Measurements from ENCODE around the gene RPP25.

Gene RPP25

GRCh38 chr15:74955796-74956647, 550 bp downstream of the RPP25 start:
- ChIA-PET CTCF (interaction anchor here (0.9 to 4.4 kb wide), 7 partner anchors 10 to 322 kb away, joined by 3 to 33 read pairs (median 4); no protein-coding TSS in a partner anchor), POLR2A (interaction anchor here (0.9 kb wide), 1 partner anchor 179 kb away, joined by 4 read pairs; no protein-coding TSS in a partner anchor)
- DNase-seq (ENCODE audit: extremely low spot score): peak; percentile 73
- TF ChIP-seq CTCF (IDR thresholded peaks at IDR 0.05; ENCODE audit: control extremely low read depth, extremely low read depth, low read depth, missing control alignments): peak; percentile 41

DNA sequence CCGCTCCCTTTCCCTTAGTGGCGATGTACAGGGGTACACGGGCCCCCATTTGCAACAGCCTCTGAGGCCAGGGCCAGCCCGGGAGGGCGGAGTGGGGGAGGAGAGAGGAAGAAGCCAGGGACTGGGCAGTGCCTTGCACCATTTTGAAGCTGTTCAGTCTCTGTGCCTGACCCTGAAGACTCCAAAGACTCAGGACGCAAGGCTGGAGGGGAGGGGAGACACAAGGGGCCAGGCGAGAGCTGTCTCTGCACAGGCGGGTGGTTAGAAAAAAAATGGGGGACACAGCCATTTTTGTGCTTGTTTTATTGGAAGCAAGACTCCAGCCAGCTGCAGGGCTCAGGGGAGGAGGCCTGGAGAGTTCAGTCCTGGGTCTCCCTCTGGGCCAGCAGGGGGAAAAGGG, 1.6 kb downstream of the RPP25 start:
- POLR2A ChIA-PET: no interaction called here
- CTCF ChIA-PET: interaction anchor here (0.9 to 4.4 kb wide), 5 partner anchors 14 to 321 kb away, joined by 3 to 33 read pairs (median 6); no protein-coding TSS in a partner anchor
- no peak for DNase-seq (ENCODE audit: extremely low spot score)
- no peak for TF ChIP-seq CTCF (IDR thresholded peaks at IDR 0.05; ENCODE audit: control extremely low read depth, extremely low read depth, low read depth, missing control alignments)

DNA sequence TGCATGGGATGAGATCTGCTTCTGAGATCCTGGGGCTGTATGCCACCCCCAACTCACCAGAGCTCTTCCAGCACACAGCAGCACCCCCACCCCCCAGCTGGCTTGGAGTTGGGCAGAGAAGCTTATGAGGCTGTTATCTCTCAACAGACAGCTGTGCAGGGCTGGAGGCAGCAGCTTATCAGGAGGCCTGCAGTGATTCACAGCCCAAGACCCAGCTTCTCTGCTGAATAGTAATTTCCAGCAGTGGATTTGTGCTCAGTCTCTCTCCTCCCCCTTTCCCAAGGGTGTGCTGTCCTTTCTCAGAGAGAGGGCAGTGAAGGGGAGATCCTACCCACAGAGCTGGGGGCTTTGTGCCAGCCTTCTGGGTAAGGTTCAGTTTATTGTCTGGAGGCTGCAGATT, 2.1 kb downstream of the RPP25 start:
- TF ChIP-seq CTCF (IDR thresholded peaks at IDR 0.05; ENCODE audit: control extremely low read depth, extremely low read depth, low read depth, missing control alignments): no peak
- DNase-seq (ENCODE audit: extremely low spot score): no peak
- ChIA-PET POLR2A (interaction anchor here (0.6 kb wide), 1 partner anchor 268 kb away, joined by 5 read pairs; no protein-coding TSS in a partner anchor), CTCF (interaction anchor here (0.9 to 6.6 kb wide), 5 partner anchors 7 to 185 kb away, joined by 3 to 53 read pairs (median 6); no protein-coding TSS in a partner anchor)

DNA sequence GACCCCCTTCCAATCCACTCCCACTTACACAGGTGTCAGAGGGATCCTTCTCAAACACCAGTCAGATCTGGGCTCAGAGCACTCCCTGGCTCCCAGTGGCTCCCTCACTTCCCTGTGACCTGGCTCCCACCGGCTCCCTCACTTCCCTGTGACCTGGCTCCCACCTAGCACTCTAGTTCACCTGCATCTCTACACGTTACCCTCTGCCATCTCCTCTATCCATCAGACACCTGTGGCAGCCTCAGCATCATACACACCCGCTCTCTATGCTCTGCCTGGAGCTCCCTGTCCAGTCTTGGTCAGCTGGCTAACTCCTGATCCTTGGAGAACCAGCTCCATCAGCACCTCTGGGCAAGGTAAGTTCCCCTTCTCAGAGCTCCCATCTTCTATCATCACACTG, 5.6 kb downstream of the RPP25 start:
- POLR2A ChIA-PET: no interaction called here
- CTCF ChIA-PET: interaction anchor here (0.6 to 12.6 kb wide), 38 partner anchors 10 to 578 kb away, joined by 3 to 200 read pairs (median 5); partner anchors contain the start of genes COX5A, FAM219B and SCAMP5
- no peak for TF ChIP-seq CTCF (IDR thresholded peaks at IDR 0.05; ENCODE audit: control extremely low read depth, extremely low read depth, low read depth, missing control alignments)

DNA sequence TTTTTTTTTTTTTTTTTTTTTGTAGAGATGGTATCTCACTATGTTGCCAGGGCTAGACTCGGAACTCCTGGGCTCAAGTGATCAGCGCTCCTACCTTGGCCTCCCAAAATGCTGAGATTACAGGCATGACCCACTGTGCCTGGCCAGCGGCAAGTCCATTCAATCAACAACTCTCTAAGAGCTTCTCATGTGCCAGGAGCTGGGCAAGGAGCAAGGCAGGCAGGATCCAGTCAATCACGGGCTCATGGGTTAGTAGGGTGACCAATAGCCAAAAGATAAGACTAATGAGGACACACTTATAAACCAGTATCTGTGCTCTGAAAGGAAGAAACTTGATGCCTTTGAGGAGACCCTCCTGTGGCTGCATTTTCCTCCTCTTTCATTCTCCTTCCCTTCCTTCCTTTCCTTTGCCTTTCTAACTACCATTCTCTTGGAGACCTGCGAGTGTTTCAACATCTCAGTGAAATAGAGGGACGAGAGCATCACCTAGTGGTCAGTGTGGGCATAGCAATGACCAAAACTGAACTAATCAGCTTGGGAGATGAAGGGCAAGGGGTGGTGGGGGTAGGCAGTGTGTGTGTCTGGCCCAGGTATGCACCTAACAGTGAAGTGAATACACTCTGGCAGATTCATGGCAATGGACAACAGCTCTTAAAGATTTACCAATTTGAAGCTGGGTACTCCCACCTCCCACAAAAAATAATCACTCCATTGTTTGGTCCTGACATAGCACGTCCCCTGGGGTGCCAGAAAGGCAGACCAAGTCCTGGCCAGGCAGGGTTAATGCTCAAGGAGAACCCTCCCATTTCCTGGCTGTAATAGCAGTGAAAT, 6.3 kb downstream of the RPP25 start:
- peak; percentile 73 for DNase-seq (ENCODE audit: extremely low spot score)

More for the DNA sequence above, 5.6 kb downstream of the RPP25 start:
- no peak for DNase-seq (ENCODE audit: extremely low spot score)

More for the DNA sequence above, 6.3 kb downstream of the RPP25 start:
- TF ChIP-seq CTCF (IDR thresholded peaks at IDR 0.05; ENCODE audit: control extremely low read depth, extremely low read depth, low read depth, missing control alignments): peak; percentile 98
- ChIA-PET POLR2A (no interaction called here), CTCF (interaction anchor here (0.6 to 12.6 kb wide), 42 partner anchors 9 to 577 kb away, joined by 3 to 200 read pairs (median 4); partner anchors contain the start of genes COX5A, FAM219B and SCAMP5)

Measured in GM10248 (cell line).